ENCODE measurements around the gene NSDHL. TPM values are rescaled to one million over a fixed set of nuclear protein-coding genes. Genes with fewer than 3 reads are reported as not detected.

NSDHL gene
- total RNA-seq, 1 experiment from 2014 or later = 17.2 TPM

- Histone ChIP-seq H3K4me3 (ENCODE audit: insufficient read depth, low read depth, low read length) (no peak overlapping the region), H3K36me3 (replicated peaks; ENCODE audit: control insufficient read depth, insufficient read depth, low read length) (peaks cover 4% of the 10 kb centered on the region), H3K27me3 (ENCODE audit: control insufficient read depth, insufficient read depth, low read length) (no peaks in the 10 kb centered on the region)
- DNase-seq = no peak
Measured at GRCh38 chrX:152866386-152866785, 35.5 kb downstream of the NSDHL start.

- peak; percentile 62 for DNase-seq
- peaks cover 3% of the 10 kb centered on the region for H3K36me3 ChIP-seq (replicated peaks; ENCODE audit: control insufficient read depth, insufficient read depth, low read length)
- H3K27me3 ChIP-seq (ENCODE audit: control insufficient read depth, insufficient read depth, low read length) = no peaks in the 10 kb centered on the region
- no peak overlapping the region for H3K4me3 ChIP-seq (ENCODE audit: insufficient read depth, low read depth, low read length)
Measured at GRCh38 chrX:152869972-152870371, 39.1 kb downstream of the NSDHL start.

GRCh38 chrX:152871260-152871659 lies 40.4 kb downstream of the NSDHL start:
- H3K4me3 ChIP-seq (ENCODE audit: insufficient read depth, low read depth, low read length) = no peak overlapping the region

GRCh38 chrX:152872522-152872921 lies 41.7 kb downstream of the NSDHL start:
- no peak for DNase-seq
- no peaks in the 10 kb centered on the region for H3K27me3 ChIP-seq (ENCODE audit: control insufficient read depth, insufficient read depth, low read length)
- H3K36me3 ChIP-seq (replicated peaks; ENCODE audit: control insufficient read depth, insufficient read depth, low read length) = no peaks in the 10 kb centered on the region; the same call in none of the 2 replicates
- no peak overlapping the region for H3K4me3 ChIP-seq (ENCODE audit: insufficient read depth, low read depth, low read length)

More at GRCh38 chrX:152871260-152871659, 40.4 kb downstream of the NSDHL start:
- DNase-seq = no peak
- Histone ChIP-seq H3K36me3 (replicated peaks; ENCODE audit: control insufficient read depth, insufficient read depth, low read length) (no peaks in the 10 kb centered on the region; the same call in none of the 2 replicates), H3K27me3 (ENCODE audit: control insufficient read depth, insufficient read depth, low read length) (no peaks in the 10 kb centered on the region)

- Histone ChIP-seq H3K4me3 (ENCODE audit: insufficient read depth, low read depth, low read length) (no peak overlapping the region), H3K27me3 (ENCODE audit: control insufficient read depth, insufficient read depth, low read length) (no peaks in the 10 kb centered on the region), H3K36me3 (replicated peaks; ENCODE audit: control insufficient read depth, insufficient read depth, low read length) (no peaks in the 10 kb centered on the region; the same call in none of the 2 replicates)
- DNase-seq = no peak
Measured at GRCh38 chrX:152873361-152873760, 42.5 kb downstream of the NSDHL start.

- DNase-seq = no peak
- H3K4me3 ChIP-seq (ENCODE audit: insufficient read depth, low read depth, low read length) = no peak overlapping the region
- H3K27me3 ChIP-seq (ENCODE audit: control insufficient read depth, insufficient read depth, low read length) = no peaks in the 10 kb centered on the region
- H3K36me3 ChIP-seq (replicated peaks; ENCODE audit: control insufficient read depth, insufficient read depth, low read length) = no peaks in the 10 kb centered on the region
Measured at GRCh38 chrX:152876931-152877840, 46.3 kb downstream of the NSDHL start.

GRCh38 chrX:152878976-152879755 lies 48.3 kb downstream of the NSDHL start:
- Histone ChIP-seq H3K36me3 (replicated peaks; ENCODE audit: control insufficient read depth, insufficient read depth, low read length) (no peaks in the 10 kb centered on the region), H3K27me3 (ENCODE audit: control insufficient read depth, insufficient read depth, low read length) (no peaks in the 10 kb centered on the region), H3K4me3 (ENCODE audit: insufficient read depth, low read depth, low read length) (no peak overlapping the region)
- no peak for DNase-seq

- Histone ChIP-seq H3K4me3 (ENCODE audit: insufficient read depth, low read depth, low read length) (no peak overlapping the region), H3K27me3 (ENCODE audit: control insufficient read depth, insufficient read depth, low read length) (no peaks in the 10 kb centered on the region), H3K36me3 (replicated peaks; ENCODE audit: control insufficient read depth, insufficient read depth, low read length) (no peaks in the 10 kb centered on the region)
- DNase-seq = no peak
Measured at GRCh38 chrX:152881289-152881688, 50.4 kb downstream of the NSDHL start.

GRCh38 chrX:152884171-152884570 lies 53.3 kb downstream of the NSDHL start:
- peak; percentile 58 for DNase-seq
- Histone ChIP-seq H3K36me3 (replicated peaks; ENCODE audit: control insufficient read depth, insufficient read depth, low read length) (no peaks in the 10 kb centered on the region), H3K27me3 (ENCODE audit: control insufficient read depth, insufficient read depth, low read length) (no peaks in the 10 kb centered on the region), H3K4me3 (ENCODE audit: insufficient read depth, low read depth, low read length) (no peak overlapping the region)

GRCh38 chrX:152886716-152887115 lies 55.9 kb downstream of the NSDHL start:
- Histone ChIP-seq H3K4me3 (ENCODE audit: insufficient read depth, low read depth, low read length) (no peak overlapping the region), H3K27me3 (ENCODE audit: control insufficient read depth, insufficient read depth, low read length) (peaks cover 6% of the 10 kb centered on the region), H3K36me3 (replicated peaks; ENCODE audit: control insufficient read depth, insufficient read depth, low read length) (no peaks in the 10 kb centered on the region)
- no peak for DNase-seq

- H3K36me3 ChIP-seq (replicated peaks; ENCODE audit: control insufficient read depth, insufficient read depth, low read length) = no peaks in the 10 kb centered on the region
- H3K27me3 ChIP-seq (ENCODE audit: control insufficient read depth, insufficient read depth, low read length) = peaks cover 6% of the 10 kb centered on the region
- no peak overlapping the region for H3K4me3 ChIP-seq (ENCODE audit: insufficient read depth, low read depth, low read length)
- no peak for DNase-seq
Measured at GRCh38 chrX:152892499-152892898, 61.6 kb downstream of the NSDHL start.

- peak; percentile 80 for DNase-seq
- Histone ChIP-seq H3K27me3 (ENCODE audit: control insufficient read depth, insufficient read depth, low read length) (peaks cover 6% of the 10 kb centered on the region), H3K36me3 (replicated peaks; ENCODE audit: control insufficient read depth, insufficient read depth, low read length) (no peaks in the 10 kb centered on the region)
Measured at GRCh38 chrX:152892999-152893891, 62.4 kb downstream of the NSDHL start.

GRCh38 chrX:152893980-152894610 lies 63.2 kb downstream of the NSDHL start:
- Histone ChIP-seq H3K36me3 (replicated peaks; ENCODE audit: control insufficient read depth, insufficient read depth, low read length) (no peaks in the 10 kb centered on the region), H3K4me3 (ENCODE audit: insufficient read depth, low read depth, low read length) (no peak overlapping the region), H3K27me3 (ENCODE audit: control insufficient read depth, insufficient read depth, low read length) (peaks cover 6% of the 10 kb centered on the region)
- DNase-seq = no peak

More at GRCh38 chrX:152892999-152893891, 62.4 kb downstream of the NSDHL start:
- no peak overlapping the region for H3K4me3 ChIP-seq (ENCODE audit: insufficient read depth, low read depth, low read length)

GRCh38 chrX:152895121-152895520 lies 64.3 kb downstream of the NSDHL start:
- peaks cover 2% of the 10 kb centered on the region; the same call in 1 of the 2 replicates for H3K27me3 ChIP-seq (ENCODE audit: control insufficient read depth, insufficient read depth, low read length)
- H3K36me3 ChIP-seq (replicated peaks; ENCODE audit: control insufficient read depth, insufficient read depth, low read length) = no peaks in the 10 kb centered on the region
- H3K4me3 ChIP-seq (ENCODE audit: insufficient read depth, low read depth, low read length) = no peak overlapping the region
- DNase-seq = no peak
